Measurements from ENCODE around the gene ASB13. TPM values are rescaled to one million over a fixed set of nuclear protein-coding genes. Genes with fewer than 3 reads are reported as not detected.

ASB13 gene
- total RNA-seq, 1 experiment from 2014 or later, result 13.8 TPM

DNA sequence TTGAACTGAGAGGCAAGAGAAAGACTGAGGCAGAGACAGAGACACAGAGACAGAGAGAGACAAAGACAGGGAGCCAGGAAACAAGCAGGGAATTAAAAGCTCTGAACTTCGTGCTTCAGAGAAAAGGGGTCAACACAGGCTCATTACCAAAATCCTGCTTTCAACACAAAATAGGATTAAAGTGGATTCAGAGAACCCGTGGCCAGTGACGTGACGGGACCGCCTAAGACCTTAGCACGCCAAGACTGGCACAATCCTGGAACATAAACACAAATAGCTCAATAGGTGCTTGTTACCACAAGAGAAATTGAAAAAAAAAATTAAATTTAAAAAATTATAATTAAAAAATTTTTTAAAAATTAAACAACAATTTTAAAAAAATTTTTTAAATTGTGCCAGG is 21.5 kb downstream of the ASB13 start:
- H2BK120ac ChIP-seq (ENCODE audit: low read depth, low read length, poor library complexity, severe bottlenecking), result no peak overlapping the region
- H3K27ac ChIP-seq (ENCODE audit: insufficient read length, low read depth, low read length), result no peak overlapping the region
- Mint-ChIP-seq H3K36me3 (ENCODE audit: insufficient read depth in 1 of 3, low read depth in 3 of 3) (peaks cover 33 to 59% (median 44%) of the 10 kb centered on the region in 3 experiments; a peak in 6 of 7 replicates), H3K4me1 (peaks cover 3% of the 10 kb centered on the region in 2 experiments), H3K27me3 (ENCODE audit: low read depth) (no peaks in the 10 kb centered on the region), H3K4me3 (no peak overlapping the region), H3K27ac (peak overlapping the region in 2 of 3 experiments; percentile 32 to 36; a peak in 1 of 7 replicates), H3K9me3 (no peaks in the 10 kb centered on the region; a peak in 1 of 5 replicates)
- no peak overlapping the region for H3K9ac ChIP-seq (ENCODE audit: extremely low read depth, insufficient read length, low read length)
- no peak for DNase-seq
- no peak overlapping the region for H3K56ac ChIP-seq (ENCODE audit: insufficient read length, low read depth, low read length)
- H4K8ac ChIP-seq (replicated peaks; ENCODE audit: insufficient read length, low read depth, low read length), result no peak overlapping the region
- no peaks in the 10 kb centered on the region for H3K9me3 ChIP-seq (ENCODE audit: control insufficient read depth, low read depth, low read length)
- WGBS (ENCODE audit: extremely low coverage, insufficient read length, low lambda C conversion rate), result no CpG with 5 or more reads among the region's 6 CpGs
- H4K91ac ChIP-seq (ENCODE audit: insufficient read length, low read depth, low read length), result no peak overlapping the region
- H3K4me1 ChIP-seq (ENCODE audit: insufficient read depth, low read length), result no peaks in the 10 kb centered on the region
- H2AK5ac ChIP-seq (ENCODE audit: insufficient read length, low read length), result no peak overlapping the region
- H3K14ac ChIP-seq (ENCODE audit: insufficient read depth, low read length), result no peak overlapping the region
- no peak overlapping the region for H3K23ac ChIP-seq (ENCODE audit: insufficient read length, low read depth, low read length)
- no peaks in the 10 kb centered on the region for H3K23me2 ChIP-seq (ENCODE audit: insufficient read length, low read depth, low read length, poor library complexity, severe bottlenecking)
- no peak overlapping the region for H3K4me2 ChIP-seq (ENCODE audit: insufficient read depth, insufficient read length, low read length)
- no peaks in the 10 kb centered on the region for H3K27me3 ChIP-seq (ENCODE audit: insufficient read depth, low read length)
- no peaks in the 10 kb centered on the region for H3K79me1 ChIP-seq (ENCODE audit: insufficient read depth, low read depth, low read length, poor library complexity, severe bottlenecking)
- no peak overlapping the region for H4K5ac ChIP-seq (ENCODE audit: insufficient read length, low read depth, low read length)
- no peak overlapping the region for H2BK20ac ChIP-seq (ENCODE audit: low read depth, low read length, poor library complexity, severe bottlenecking)
- H2BK15ac ChIP-seq (ENCODE audit: low read depth, low read length), result no peak overlapping the region
- no peak overlapping the region for H2BK12ac ChIP-seq (ENCODE audit: insufficient read length, low read depth, low read length)
- no peak for TF ChIP-seq CTCF (conservative IDR thresholded peaks at IDR 0.05)
- no peaks in the 10 kb centered on the region for H3K79me2 ChIP-seq (ENCODE audit: insufficient read depth, low read length)
- H3K18ac ChIP-seq (ENCODE audit: insufficient read length, low read depth, low read length), result no peak overlapping the region
- no peaks in the 10 kb centered on the region for H4K20me1 ChIP-seq (ENCODE audit: control insufficient read depth, insufficient read depth, insufficient read length)
- H2AFZ ChIP-seq (ENCODE audit: low read length), result no peak overlapping the region
- H2BK5ac ChIP-seq (ENCODE audit: insufficient read length, low read length), result no peak overlapping the region
- H3T11ph ChIP-seq (ENCODE audit: low read length), result no peak overlapping the region
- H3K4ac ChIP-seq (ENCODE audit: low read depth, low read length), result no peak overlapping the region
